GM23338 (cell line): ENCODE data around the gene PDE7B. TPM values are rescaled to one million over a fixed set of nuclear protein-coding genes. Genes with fewer than 3 reads are reported as not detected.

ENCODE experiments used
- ATAC-seq: fragments of 200-7000 bp; cut with Tn5 transposase; 3 replicates; pipeline ENCODE4 v1.9.1; 2020
- DNase-seq: peaks from one replicate; pipeline ENCODE4 v3.0.0-alpha.2; 2015; ENCODE audit warnings: low spot score
- H2AFZ ChIP-seq: fragments of 200-600 bp; sonication (generic); 2 replicates; pipeline ENCODE4 v1.8.0; 2016; ENCODE audit warnings: antibody characterized with exemption, mild to moderate bottlenecking, moderate library complexity
- H3F3A ChIP-seq: fragments of 200-600 bp; sonication (generic); replicated peaks from 2 replicates; pipeline ENCODE4 v1.8.0; 2017; ENCODE audit warnings: antibody characterized with exemption, mixed run types, low read depth
- H3K27ac ChIP-seq: fragments of 200-600 bp; sonication (generic); 2 replicates; pipeline ENCODE4 v1.6.1; 2016; ENCODE audit warnings: low read depth
- H3K27me3 ChIP-seq: fragments of 200-600 bp; sonication (generic); 2 replicates; pipeline ENCODE4 v1.8.0; 2016; ENCODE audit warnings: mild to moderate bottlenecking, mixed run types, moderate library complexity; ENCODE audit not compliant: insufficient read depth
- H3K36me3 ChIP-seq: fragments of 200-600 bp; sonication (generic); 2 replicates; pipeline ENCODE4 v1.8.0; 2016; ENCODE audit warnings: mild to moderate bottlenecking; ENCODE audit not compliant: insufficient read depth
- H3K4me1 ChIP-seq: fragments of 200-600 bp; sonication (generic); 2 replicates; pipeline ENCODE4 v1.8.0; 2016; ENCODE audit warnings: mild to moderate bottlenecking, moderate library complexity; ENCODE audit not compliant: insufficient read depth
- H3K4me2 ChIP-seq: fragments of 200-600 bp; sonication (generic); 2 replicates; pipeline ENCODE4 v1.7.1; 2017; ENCODE audit warnings: mixed run types
- H3K4me3 ChIP-seq: fragments of 200-600 bp; sonication (generic); 2 replicates; pipeline ENCODE4 v1.6.1; 2016; ENCODE audit warnings: mixed run types
- H3K79me2 ChIP-seq: fragments of 200-600 bp; sonication (generic); replicated peaks from 2 replicates; pipeline ENCODE4 v1.8.0; 2017; ENCODE audit warnings: mild to moderate bottlenecking; ENCODE audit not compliant: insufficient read depth
- H3K9me2 ChIP-seq: fragments of 200-600 bp; sonication (generic); 2 replicates; pipeline ENCODE4 v1.8.0; 2017; ENCODE audit not compliant: insufficient read depth
- H4K20me1 ChIP-seq: fragments of 200-600 bp; sonication (generic); replicated peaks from 2 replicates; pipeline ENCODE4 v1.8.0; 2017; ENCODE audit warnings: mild to moderate bottlenecking; ENCODE audit not compliant: insufficient read depth
- H3K27ac Mint-ChIP-seq: 2 replicates; pipeline ENCODE4 v1.8.0; 2020; ENCODE audit warnings: inconsistent platforms, mild to moderate bottlenecking, moderate library complexity, mixed read lengths
- H3K27me3 Mint-ChIP-seq: 3 replicates; pipeline ENCODE4 v1.8.0; 2022; ENCODE audit warnings: low read depth, mild to moderate bottlenecking, moderate library complexity, mixed read lengths, inconsistent platforms; ENCODE audit not compliant: insufficient read depth, poor library complexity
- H3K36me3 Mint-ChIP-seq: 3 replicates; pipeline ENCODE4 v1.8.0; 2021; ENCODE audit warnings: low read depth, mild to moderate bottlenecking, inconsistent platforms, moderate library complexity, mixed read lengths
- H3K4me1 Mint-ChIP-seq: 3 replicates; pipeline ENCODE4 v1.8.0; 2020; ENCODE audit warnings: mild to moderate bottlenecking, inconsistent platforms, mixed read lengths
- H3K4me3 Mint-ChIP-seq: 3 replicates; pipeline ENCODE4 v1.8.0; 2021; ENCODE audit warnings: moderate library complexity, mild to moderate bottlenecking, inconsistent platforms, mixed read lengths
- H3K9me3 Mint-ChIP-seq: 3 replicates; pipeline ENCODE4 v1.8.0; 2020; ENCODE audit warnings: moderate library complexity, mild to moderate bottlenecking, inconsistent platforms, mixed read lengths
- CREB1 ChIP-seq: fragments of 250-450 bp; sonication (Bioruptor Pico); IDR thresholded peaks from 2 replicates; pipeline ENCODE4 v1.5.0; 2020; ENCODE audit warnings: low read depth, mild to moderate bottlenecking, moderate library complexity
- EZH2 ChIP-seq: fragments of 200-600 bp; sonication (generic); IDR thresholded peaks from one replicate; pipeline ENCODE4 v1.8.0; 2017; ENCODE audit warnings: antibody characterized with exemption, mild to moderate bottlenecking, low read depth; ENCODE audit not compliant: unreplicated experiment
- EZH2phosphoT487 ChIP-seq: fragments of 200-600 bp; sonication (generic); IDR thresholded peaks from one replicate; pipeline ENCODE4 v1.8.1; 2018; ENCODE audit warnings: antibody characterized with exemption; ENCODE audit not compliant: unreplicated experiment
- JUNB ChIP-seq: IDR thresholded peaks from one replicate; pipeline ENCODE4 v1.6.1; 2016; ENCODE audit warnings: antibody characterized with exemption; ENCODE audit not compliant: unreplicated experiment
- NANOG ChIP-seq: IDR thresholded peaks from 2 replicates; pipeline ENCODE4 v1.6.1; 2016; ENCODE audit warnings: antibody characterized with exemption, borderline replicate concordance
- POLR2AphosphoS5 ChIP-seq: IDR thresholded peaks from 2 replicates; pipeline ENCODE4 v1.6.1; 2016; ENCODE audit warnings: antibody characterized with exemption, low read depth
- STAT1 ChIP-seq: IDR thresholded peaks from one replicate; pipeline ENCODE4 v1.6.1; 2016; ENCODE audit warnings: antibody characterized with exemption; ENCODE audit not compliant: unreplicated experiment
- ZNF114 ChIP-seq: fragments of 250-450 bp; sonication (Bioruptor Pico); IDR thresholded peaks from 2 replicates; pipeline ENCODE4 v1.5.0; 2020; ENCODE audit warnings: mild to moderate bottlenecking, moderate library complexity
- ZNF331 ChIP-seq: fragments of 250-450 bp; sonication (Bioruptor Pico); IDR thresholded peaks from 2 replicates; pipeline ENCODE4 v1.5.0; 2020; ENCODE audit warnings: low read depth, mild to moderate bottlenecking, moderate library complexity
- polyA plus RNA-seq: library from polyadenylated mRNA; unstranded; fragments of >200 nt; fragmentation: Nextera tagmentation; extraction: Ambion mirVana; gene quantifications from 2 replicates; pipeline ENCODE4 v1.2.1, GENCODE V29; 2016
- total RNA-seq: library from RNA; depleted of rRNA; stranded (reverse); fragments of >200 nt; shearing (Covaris generic); gene quantifications from 2 replicates; pipeline ENCODE4 v1.2.3, GENCODE V29; 2014
- TF ChIP-seq, protein P1 (sequence below): IDR thresholded peaks from one replicate; pipeline ENCODE4 v1.6.1; 2018; ENCODE audit warnings: antibody characterized with exemption; ENCODE audit not compliant: unreplicated experiment
- TF ChIP-seq, protein P2 (sequence below), 2 experiments: fragments of 200-600 bp in 1 of 2; sonication (generic) in 1 of 2; conservative IDR thresholded peaks; 2 replicates each; pipeline versions ENCODE4 v1.5.1 to v1.6.1; 2016 to 2017; ENCODE audit warnings: antibody characterized with exemption in 2 of 2, low read depth in 2 of 2, mild to moderate bottlenecking in 2 of 2, moderate library complexity in 1 of 2
- TF ChIP-seq, protein P3 (sequence below): IDR thresholded peaks from 2 replicates; pipeline ENCODE4 v1.6.1; 2016; ENCODE audit warnings: antibody characterized with exemption

Gene PDE7B
- total and polyA plus RNA-seq, 2 experiments from 2014 or later, result 0.07 TPM; not detected in 1

DNA sequence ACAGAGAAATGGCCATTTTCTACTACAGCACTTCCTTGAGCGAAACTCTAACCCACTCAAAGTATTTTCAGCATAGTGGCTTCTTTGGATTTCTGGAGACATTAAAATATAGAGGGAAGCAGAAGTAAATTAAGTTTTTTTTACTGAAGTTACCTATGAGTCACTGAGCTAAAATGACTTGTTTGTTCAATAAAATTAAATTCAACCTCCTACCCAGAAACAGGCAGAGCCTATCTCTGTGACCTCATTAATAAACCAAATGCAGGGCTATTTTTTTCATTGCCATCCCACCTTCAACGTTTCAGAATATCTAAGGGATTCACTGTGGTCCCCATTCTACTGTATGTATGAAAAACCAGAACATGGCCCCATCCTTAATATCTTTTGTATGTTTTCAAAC lies 265.6 kb downstream of the PDE7B start (continued):
- TF ChIP-seq, protein P1, sequence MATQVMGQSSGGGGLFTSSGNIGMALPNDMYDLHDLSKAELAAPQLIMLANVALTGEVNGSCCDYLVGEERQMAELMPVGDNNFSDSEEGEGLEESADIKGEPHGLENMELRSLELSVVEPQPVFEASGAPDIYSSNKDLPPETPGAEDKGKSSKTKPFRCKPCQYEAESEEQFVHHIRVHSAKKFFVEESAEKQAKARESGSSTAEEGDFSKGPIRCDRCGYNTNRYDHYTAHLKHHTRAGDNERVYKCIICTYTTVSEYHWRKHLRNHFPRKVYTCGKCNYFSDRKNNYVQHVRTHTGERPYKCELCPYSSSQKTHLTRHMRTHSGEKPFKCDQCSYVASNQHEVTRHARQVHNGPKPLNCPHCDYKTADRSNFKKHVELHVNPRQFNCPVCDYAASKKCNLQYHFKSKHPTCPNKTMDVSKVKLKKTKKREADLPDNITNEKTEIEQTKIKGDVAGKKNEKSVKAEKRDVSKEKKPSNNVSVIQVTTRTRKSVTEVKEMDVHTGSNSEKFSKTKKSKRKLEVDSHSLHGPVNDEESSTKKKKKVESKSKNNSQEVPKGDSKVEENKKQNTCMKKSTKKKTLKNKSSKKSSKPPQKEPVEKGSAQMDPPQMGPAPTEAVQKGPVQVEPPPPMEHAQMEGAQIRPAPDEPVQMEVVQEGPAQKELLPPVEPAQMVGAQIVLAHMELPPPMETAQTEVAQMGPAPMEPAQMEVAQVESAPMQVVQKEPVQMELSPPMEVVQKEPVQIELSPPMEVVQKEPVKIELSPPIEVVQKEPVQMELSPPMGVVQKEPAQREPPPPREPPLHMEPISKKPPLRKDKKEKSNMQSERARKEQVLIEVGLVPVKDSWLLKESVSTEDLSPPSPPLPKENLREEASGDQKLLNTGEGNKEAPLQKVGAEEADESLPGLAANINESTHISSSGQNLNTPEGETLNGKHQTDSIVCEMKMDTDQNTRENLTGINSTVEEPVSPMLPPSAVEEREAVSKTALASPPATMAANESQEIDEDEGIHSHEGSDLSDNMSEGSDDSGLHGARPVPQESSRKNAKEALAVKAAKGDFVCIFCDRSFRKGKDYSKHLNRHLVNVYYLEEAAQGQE, result no peak
- no peak for TF ChIP-seq NANOG
- TF ChIP-seq, protein P2, sequence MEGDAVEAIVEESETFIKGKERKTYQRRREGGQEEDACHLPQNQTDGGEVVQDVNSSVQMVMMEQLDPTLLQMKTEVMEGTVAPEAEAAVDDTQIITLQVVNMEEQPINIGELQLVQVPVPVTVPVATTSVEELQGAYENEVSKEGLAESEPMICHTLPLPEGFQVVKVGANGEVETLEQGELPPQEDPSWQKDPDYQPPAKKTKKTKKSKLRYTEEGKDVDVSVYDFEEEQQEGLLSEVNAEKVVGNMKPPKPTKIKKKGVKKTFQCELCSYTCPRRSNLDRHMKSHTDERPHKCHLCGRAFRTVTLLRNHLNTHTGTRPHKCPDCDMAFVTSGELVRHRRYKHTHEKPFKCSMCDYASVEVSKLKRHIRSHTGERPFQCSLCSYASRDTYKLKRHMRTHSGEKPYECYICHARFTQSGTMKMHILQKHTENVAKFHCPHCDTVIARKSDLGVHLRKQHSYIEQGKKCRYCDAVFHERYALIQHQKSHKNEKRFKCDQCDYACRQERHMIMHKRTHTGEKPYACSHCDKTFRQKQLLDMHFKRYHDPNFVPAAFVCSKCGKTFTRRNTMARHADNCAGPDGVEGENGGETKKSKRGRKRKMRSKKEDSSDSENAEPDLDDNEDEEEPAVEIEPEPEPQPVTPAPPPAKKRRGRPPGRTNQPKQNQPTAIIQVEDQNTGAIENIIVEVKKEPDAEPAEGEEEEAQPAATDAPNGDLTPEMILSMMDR (conservative IDR thresholded peaks at IDR 0.05; ENCODE audit: low read depth in 2 of 2), result no peak

DNA sequence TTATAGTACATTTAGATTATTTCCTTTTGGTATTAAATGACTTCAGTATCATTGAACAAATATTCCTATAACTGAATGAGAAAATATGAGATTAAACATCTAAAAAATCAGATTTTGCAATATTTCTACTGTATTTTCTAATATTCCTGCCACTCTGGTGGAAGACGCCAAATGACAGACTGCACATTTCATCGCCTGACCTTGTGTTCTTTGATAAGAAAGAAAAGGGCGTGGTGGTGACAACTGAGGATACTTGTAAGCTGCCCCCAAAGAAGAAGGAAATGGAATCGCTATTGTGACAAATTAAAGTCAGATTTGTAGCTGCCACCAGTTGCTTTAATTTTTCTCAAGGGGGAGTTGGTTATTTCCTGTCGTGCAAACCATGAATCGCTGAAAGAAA lies 267.3 kb downstream of the PDE7B start:
- H4K20me1 ChIP-seq, result no peaks in the 10 kb centered on the region
- H3K36me3 ChIP-seq, result no peaks in the 10 kb centered on the region
- H3K4me1 ChIP-seq, result no peaks in the 10 kb centered on the region
- Mint-ChIP-seq H3K9me3 (no peaks in the 10 kb centered on the region), H3K4me3 (no peak overlapping the region), H3K4me1 (no peaks in the 10 kb centered on the region; the same call in 1 of the 3 replicates), H3K36me3 (no peaks in the 10 kb centered on the region), H3K27ac (no peak overlapping the region), H3K27me3 (no peaks in the 10 kb centered on the region)
- no peak for DNase-seq
- no peaks in the 10 kb centered on the region for H3K79me2 ChIP-seq
- no peak overlapping the region for H3K4me3 ChIP-seq
- no peak overlapping the region for H3K27ac ChIP-seq
- H3K27me3 ChIP-seq, result no peaks in the 10 kb centered on the region
- 0 out of 2 replicates have a peak, but pooled peaks cover 14% of the 10 kb centered on the region for H3K9me2 ChIP-seq
- H3K4me2 ChIP-seq, result no peak overlapping the region
- no peaks in the 10 kb centered on the region for H3F3A ChIP-seq
- ATAC-seq, result no peak
- H2AFZ ChIP-seq, result no peak overlapping the region
- TF ChIP-seq JUNB, result no peak
- TF ChIP-seq STAT1, result no peak
- no peak for TF ChIP-seq ZNF114 (CRISPR knock-in tag)
- no peak for TF ChIP-seq CREB1 (CRISPR knock-in tag)
- TF ChIP-seq, protein P3, sequence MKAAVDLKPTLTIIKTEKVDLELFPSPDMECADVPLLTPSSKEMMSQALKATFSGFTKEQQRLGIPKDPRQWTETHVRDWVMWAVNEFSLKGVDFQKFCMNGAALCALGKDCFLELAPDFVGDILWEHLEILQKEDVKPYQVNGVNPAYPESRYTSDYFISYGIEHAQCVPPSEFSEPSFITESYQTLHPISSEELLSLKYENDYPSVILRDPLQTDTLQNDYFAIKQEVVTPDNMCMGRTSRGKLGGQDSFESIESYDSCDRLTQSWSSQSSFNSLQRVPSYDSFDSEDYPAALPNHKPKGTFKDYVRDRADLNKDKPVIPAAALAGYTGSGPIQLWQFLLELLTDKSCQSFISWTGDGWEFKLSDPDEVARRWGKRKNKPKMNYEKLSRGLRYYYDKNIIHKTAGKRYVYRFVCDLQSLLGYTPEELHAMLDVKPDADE, result no peak
- no peak for TF ChIP-seq NANOG
- TF ChIP-seq EZH2phosphoT487, result no peak
- TF ChIP-seq, protein P1, result no peak
- TF ChIP-seq, protein P2 (conservative IDR thresholded peaks at IDR 0.05; ENCODE audit: low read depth in 2 of 2), result no peak
- no peak for TF ChIP-seq EZH2
- no peak for TF ChIP-seq ZNF331
- no peak for TF ChIP-seq POLR2AphosphoS5
